HepG2 (cell line): Measurements from ENCODE around the gene PACC1.

Source experiments
- EZH2 ChIP-seq: conservative IDR thresholded peaks from 2 replicates; pipeline ENCODE4 v1.6.1; 2012; ENCODE audit warnings: mild to moderate bottlenecking, low read depth, low read length, moderate library complexity
- MED1 ChIP-seq: sonication (generic); formaldehyde crosslinking; IDR thresholded peaks from 2 replicates; pipeline ENCODE4 v1.4.0; 2020; ENCODE audit warnings: missing genetic modification reagents
- NPAS2 ChIP-seq: sonication (generic); formaldehyde crosslinking; IDR thresholded peaks from 2 replicates; pipeline ENCODE4 v1.8.0; 2022; ENCODE audit warnings: mild to moderate bottlenecking, missing genetic modification reagents, borderline replicate concordance
- TF ChIP-seq, protein P1 (sequence below): sonication (generic); formaldehyde crosslinking; IDR thresholded peaks from 2 replicates; pipeline ENCODE4 v1.5.1; 2020; ENCODE audit warnings: mild to moderate bottlenecking, missing genetic modification reagents, moderate library complexity

DNA sequence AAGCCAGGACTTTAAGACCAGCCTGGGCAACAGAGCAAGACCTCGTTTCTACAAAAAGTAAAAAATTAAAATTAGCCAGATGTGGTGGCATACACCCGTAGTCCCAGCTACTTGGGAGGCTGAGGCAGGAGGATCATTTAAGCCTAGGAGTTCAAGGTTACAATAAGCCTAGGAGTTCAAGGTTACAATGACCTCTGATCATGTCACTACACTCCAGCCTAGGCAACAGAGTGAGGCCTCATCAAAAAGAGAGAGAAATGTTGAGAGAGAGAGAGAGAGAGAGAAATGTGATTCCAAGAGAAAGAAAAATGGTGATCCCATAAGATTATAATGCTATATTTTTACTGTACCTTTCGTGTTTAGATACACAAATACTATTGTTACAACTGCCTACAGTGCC is 60.2 kb downstream of the PACC1 start:
- no peak for TF ChIP-seq EZH2
- TF ChIP-seq NPAS2 (CRISPR knock-in tag): no peak
- TF ChIP-seq, protein P1, sequence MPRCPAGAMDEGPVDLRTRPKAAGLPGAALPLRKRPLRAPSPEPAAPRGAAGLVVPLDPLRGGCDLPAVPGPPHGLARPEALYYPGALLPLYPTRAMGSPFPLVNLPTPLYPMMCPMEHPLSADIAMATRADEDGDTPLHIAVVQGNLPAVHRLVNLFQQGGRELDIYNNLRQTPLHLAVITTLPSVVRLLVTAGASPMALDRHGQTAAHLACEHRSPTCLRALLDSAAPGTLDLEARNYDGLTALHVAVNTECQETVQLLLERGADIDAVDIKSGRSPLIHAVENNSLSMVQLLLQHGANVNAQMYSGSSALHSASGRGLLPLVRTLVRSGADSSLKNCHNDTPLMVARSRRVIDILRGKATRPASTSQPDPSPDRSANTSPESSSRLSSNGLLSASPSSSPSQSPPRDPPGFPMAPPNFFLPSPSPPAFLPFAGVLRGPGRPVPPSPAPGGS (CRISPR knock-in tag): no peak
- no peak for TF ChIP-seq MED1 (CRISPR knock-in tag)
